ENCODE results near the gene DALRD3.
A peak's percentile ranks its signal among the peaks of the same experiment; 100 is the strongest.
"Not testable (repeated sequence)": the region's sequence is repeated elsewhere in the genome, so short reads cannot be mapped to it uniquely, and the experiment has no call there.

DALRD3 gene

GRCh38 chr3:49013113-49013737, 5.2 kb downstream of the DALRD3 start:
- H3K27ac ChIP-seq (ENCODE audit: low read depth, low read length), result no peak overlapping the region
- H3K4me1 ChIP-seq (ENCODE audit: control insufficient read depth, insufficient read depth, low read length), result peaks cover 8% of the 10 kb centered on the region; the same call in 1 of the 2 replicates
- peaks cover 57% of the 10 kb centered on the region for H3K36me3 ChIP-seq (ENCODE audit: control insufficient read depth, insufficient read depth, low read length)
- H3K9me3 ChIP-seq (ENCODE audit: control insufficient read depth, insufficient read depth, low read depth, low read length), result no peaks in the 10 kb centered on the region
- no peak overlapping the region for H3K9ac ChIP-seq (ENCODE audit: low read length)
- no peak overlapping the region for H3K4me3 ChIP-seq (ENCODE audit: low read depth, low read length)
- no peaks in the 10 kb centered on the region for H3K27me3 ChIP-seq (ENCODE audit: control insufficient read depth, insufficient read depth, low read length)

GRCh38 chr3:49012441-49013017, 5.9 kb downstream of the DALRD3 start:
- no peaks in the 10 kb centered on the region for H3K27me3 ChIP-seq (ENCODE audit: control insufficient read depth, insufficient read depth, low read length)
- H3K27ac ChIP-seq (ENCODE audit: low read depth, low read length), result no peak overlapping the region
- H3K9ac ChIP-seq (ENCODE audit: low read length), result no peak overlapping the region
- peaks cover 9% of the 10 kb centered on the region; the same call in 1 of the 2 replicates for H3K4me1 ChIP-seq (ENCODE audit: control insufficient read depth, insufficient read depth, low read length)
- no peak overlapping the region for H3K4me3 ChIP-seq (ENCODE audit: low read depth, low read length)
- no peaks in the 10 kb centered on the region for H3K9me3 ChIP-seq (ENCODE audit: control insufficient read depth, insufficient read depth, low read depth, low read length)
- peaks cover 57% of the 10 kb centered on the region for H3K36me3 ChIP-seq (ENCODE audit: control insufficient read depth, insufficient read depth, low read length)

- Histone ChIP-seq H3K36me3 (ENCODE audit: control insufficient read depth, insufficient read depth, low read length) (peaks cover 35% of the 10 kb centered on the region), H3K4me3 (ENCODE audit: low read depth, low read length) (no peak overlapping the region), H3K27ac (ENCODE audit: low read depth, low read length) (no peak overlapping the region), H3K9me3 (ENCODE audit: control insufficient read depth, insufficient read depth, low read depth, low read length) (no peaks in the 10 kb centered on the region), H3K4me1 (ENCODE audit: control insufficient read depth, insufficient read depth, low read length) (peaks cover 11% of the 10 kb centered on the region), H3K9ac (ENCODE audit: low read length) (no peak overlapping the region), H3K27me3 (ENCODE audit: control insufficient read depth, insufficient read depth, low read length) (peaks cover 11% of the 10 kb centered on the region; the same call in 1 of the 2 replicates)
Measured at GRCh38 chr3:49009396-49009795, 9.0 kb downstream of the DALRD3 start.

GRCh38 chr3:49008627-49009026, 9.8 kb downstream of the DALRD3 start:
- H3K4me1 ChIP-seq (ENCODE audit: control insufficient read depth, insufficient read depth, low read length), result peaks cover 11% of the 10 kb centered on the region
- H3K36me3 ChIP-seq (ENCODE audit: control insufficient read depth, insufficient read depth, low read length), result peaks cover 28% of the 10 kb centered on the region
- H3K4me3 ChIP-seq (ENCODE audit: low read depth, low read length), result peak overlapping the region; percentile 95
- H3K27ac ChIP-seq (ENCODE audit: low read depth, low read length); H3K9me3 ChIP-seq (ENCODE audit: control insufficient read depth, insufficient read depth, low read depth, low read length): not testable (repeated sequence)
- peak overlapping the region; percentile 73 for H3K9ac ChIP-seq (ENCODE audit: low read length)
- H3K27me3 ChIP-seq (ENCODE audit: control insufficient read depth, insufficient read depth, low read length), result peaks cover 11% of the 10 kb centered on the region; the same call in 1 of the 2 replicates

GRCh38 chr3:49007771-49008528, 10.4 kb downstream of the DALRD3 start:
- H3K9ac ChIP-seq (ENCODE audit: low read length), result peak overlapping the region; percentile 98
- H3K27me3 ChIP-seq (ENCODE audit: control insufficient read depth, insufficient read depth, low read length), result peaks cover 11% of the 10 kb centered on the region; the same call in 1 of the 2 replicates
- peaks cover 11% of the 10 kb centered on the region for H3K4me1 ChIP-seq (ENCODE audit: control insufficient read depth, insufficient read depth, low read length)
- H3K36me3 ChIP-seq (ENCODE audit: control insufficient read depth, insufficient read depth, low read length), result peaks cover 21% of the 10 kb centered on the region
- H3K4me3 ChIP-seq (ENCODE audit: low read depth, low read length), result peak overlapping the region; percentile 95
- H3K9me3 ChIP-seq (ENCODE audit: control insufficient read depth, insufficient read depth, low read depth, low read length), result no peaks in the 10 kb centered on the region
- H3K27ac ChIP-seq (ENCODE audit: low read depth, low read length), result peak overlapping the region; percentile 98

GRCh38 chr3:49007068-49007770, 11.2 kb downstream of the DALRD3 start, which contains the start of gene WDR6:
Gene WDR6 (plus strand): TSS chr3:49007391. CDS start chr3:49007432, 41 bp downstream.
- peak within 1 kb of the TSS; percentile 98 for H3K9ac ChIP-seq (ENCODE audit: low read length)
- peak within 1 kb of the TSS; percentile 95 for H3K4me3 ChIP-seq (ENCODE audit: low read depth, low read length)
- peaks cover 13% of the 10 kb centered on the region; the same call in 1 of the 2 replicates for H3K27me3 ChIP-seq (ENCODE audit: control insufficient read depth, insufficient read depth, low read length)
- peak within 1 kb of the TSS; percentile 98 for H3K27ac ChIP-seq (ENCODE audit: low read depth, low read length)
- H3K36me3 ChIP-seq (ENCODE audit: control insufficient read depth, insufficient read depth, low read length), result peaks cover 14% of the 10 kb centered on the region
- H3K4me1 ChIP-seq (ENCODE audit: control insufficient read depth, insufficient read depth, low read length), result peaks cover 11% of the 10 kb centered on the region
- H3K9me3 ChIP-seq (ENCODE audit: control insufficient read depth, insufficient read depth, low read depth, low read length), result no peaks in the 10 kb centered on the region

GRCh38 chr3:49006408-49007067, 11.8 kb downstream of the DALRD3 start:
- peaks cover 7% of the 10 kb centered on the region for H3K36me3 ChIP-seq (ENCODE audit: control insufficient read depth, insufficient read depth, low read length)
- peak overlapping the region; percentile 95 for H3K4me3 ChIP-seq (ENCODE audit: low read depth, low read length)
- peaks cover 11% of the 10 kb centered on the region for H3K4me1 ChIP-seq (ENCODE audit: control insufficient read depth, insufficient read depth, low read length)
- H3K9ac ChIP-seq (ENCODE audit: low read length), result peak overlapping the region; percentile 86
- H3K27me3 ChIP-seq (ENCODE audit: control insufficient read depth, insufficient read depth, low read length), result peaks cover 13% of the 10 kb centered on the region; the same call in 1 of the 2 replicates
- 0 out of 2 replicates have a peak overlapping the region, but pooled peaks have one; percentile 10 for H3K27ac ChIP-seq (ENCODE audit: low read depth, low read length)
- no peaks in the 10 kb centered on the region for H3K9me3 ChIP-seq (ENCODE audit: control insufficient read depth, insufficient read depth, low read depth, low read length)

- peak overlapping the region; percentile 95 for H3K4me3 ChIP-seq (ENCODE audit: low read depth, low read length)
- H3K9ac ChIP-seq (ENCODE audit: low read length), result peak overlapping the region; percentile 86
- H3K27ac ChIP-seq (ENCODE audit: low read depth, low read length), result no peak overlapping the region
- H3K4me1 ChIP-seq (ENCODE audit: control insufficient read depth, insufficient read depth, low read length), result peaks cover 11% of the 10 kb centered on the region
- H3K9me3 ChIP-seq (ENCODE audit: control insufficient read depth, insufficient read depth, low read depth, low read length), result no peaks in the 10 kb centered on the region
- H3K36me3 ChIP-seq (ENCODE audit: control insufficient read depth, insufficient read depth, low read length), result 0 out of 2 replicates have a peak, but pooled peaks cover 4% of the 10 kb centered on the region
- H3K27me3 ChIP-seq (ENCODE audit: control insufficient read depth, insufficient read depth, low read length), result peaks cover 13% of the 10 kb centered on the region; the same call in 1 of the 2 replicates
Measured at GRCh38 chr3:49005998-49006397, 12.4 kb downstream of the DALRD3 start.

GRCh38 chr3:49005303-49005680, 13.1 kb downstream of the DALRD3 start:
- peaks cover 11% of the 10 kb centered on the region for H3K4me1 ChIP-seq (ENCODE audit: control insufficient read depth, insufficient read depth, low read length)
- H3K9ac ChIP-seq (ENCODE audit: low read length), result no peak overlapping the region
- no peak overlapping the region for H3K27ac ChIP-seq (ENCODE audit: low read depth, low read length)
- 0 out of 2 replicates have a peak, but pooled peaks cover 4% of the 10 kb centered on the region for H3K36me3 ChIP-seq (ENCODE audit: control insufficient read depth, insufficient read depth, low read length)
- no peaks in the 10 kb centered on the region for H3K9me3 ChIP-seq (ENCODE audit: control insufficient read depth, insufficient read depth, low read depth, low read length)
- H3K4me3 ChIP-seq (ENCODE audit: low read depth, low read length), result no peak overlapping the region
- peaks cover 13% of the 10 kb centered on the region; the same call in 1 of the 2 replicates for H3K27me3 ChIP-seq (ENCODE audit: control insufficient read depth, insufficient read depth, low read length)
